Fibroblast of mammary gland (primary cell): ENCODE measurements around the gene DNAH14.
"Not testable (repeated sequence)": the region's sequence is repeated elsewhere in the genome, so short reads cannot be mapped to it uniquely, and the experiment has no call there.

Source experiments
- DNase-seq: peaks from one replicate; pipeline ENCODE4 v3.0.0-alpha.2; 2010; ENCODE audit warnings: low read depth
- H3K4me3 ChIP-seq: 2 replicates; pipeline ENCODE4 v1.5.1; 2011; ENCODE audit warnings: low read depth, mild to moderate bottlenecking, low read length, moderate library complexity; ENCODE audit not compliant: control insufficient read depth
- CTCF ChIP-seq: conservative IDR thresholded peaks from 2 replicates; pipeline ENCODE4 v1.5.1; 2011; ENCODE audit warnings: low read depth, low read length, inconsistent platforms; ENCODE audit not compliant: control insufficient read depth, insufficient read depth

DNAH14 gene

GRCh38 chr1:224959656-224960055 lies 30.2 kb downstream of the DNAH14 start:
- no peak for TF ChIP-seq CTCF
- DNase-seq = no peak

GRCh38 chr1:224980181-224980580 lies 50.7 kb downstream of the DNAH14 start:
- DNase-seq = no peak

More at GRCh38 chr1:224959656-224960055, 30.2 kb downstream of the DNAH14 start:
- no peak overlapping the region for H3K4me3 ChIP-seq

DNA sequence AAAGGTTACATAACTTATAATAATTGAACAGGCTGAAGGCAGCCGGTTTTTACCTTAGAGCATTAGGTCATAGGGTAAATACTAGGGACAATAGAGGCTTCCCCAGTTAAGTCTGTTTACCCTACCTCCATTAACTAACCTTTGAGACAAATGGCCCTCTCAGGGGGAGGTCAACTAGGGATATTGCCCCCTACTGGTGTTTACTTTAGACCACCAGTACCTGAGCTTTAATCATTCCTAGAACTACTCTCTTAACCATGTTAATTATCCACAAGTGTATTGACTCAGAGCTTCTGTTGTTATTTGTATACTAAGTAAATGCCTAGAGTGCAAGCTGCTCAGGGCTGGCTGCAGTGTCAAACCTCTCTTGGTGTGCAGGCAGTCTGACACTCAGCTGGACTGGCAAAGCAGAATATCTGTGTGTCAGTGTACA lies 52.5 kb downstream of the DNAH14 start:
- DNase-seq = not testable (repeated sequence)

More at GRCh38 chr1:224980181-224980580, 50.7 kb downstream of the DNAH14 start:
- no peak overlapping the region for H3K4me3 ChIP-seq
- no peak for TF ChIP-seq CTCF

DNA sequence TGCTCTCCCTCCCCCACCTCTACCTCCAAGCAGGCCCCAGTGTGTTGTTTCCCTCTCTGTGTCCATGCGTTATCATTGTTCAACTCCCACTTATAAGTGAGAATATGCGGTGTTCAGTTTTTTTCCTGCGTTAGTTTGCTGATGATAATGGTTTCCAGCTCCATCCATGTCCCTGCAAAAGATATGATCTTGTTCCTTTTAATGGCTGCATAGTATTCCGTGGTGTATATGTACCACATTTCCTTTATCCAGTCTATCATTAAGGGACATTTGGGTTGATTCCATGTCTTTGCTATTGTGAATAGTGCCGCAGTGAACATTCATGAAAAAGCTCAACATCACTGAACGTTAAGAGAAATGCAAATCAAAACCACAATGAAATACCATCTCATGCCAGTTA lies 58.6 kb downstream of the DNAH14 start:
- no peak overlapping the region for H3K4me3 ChIP-seq
- TF ChIP-seq CTCF = no peak
- DNase-seq = no peak

More for the DNA sequence above, 52.5 kb downstream of the DNAH14 start:
- not testable (repeated sequence) for H3K4me3 ChIP-seq

DNA sequence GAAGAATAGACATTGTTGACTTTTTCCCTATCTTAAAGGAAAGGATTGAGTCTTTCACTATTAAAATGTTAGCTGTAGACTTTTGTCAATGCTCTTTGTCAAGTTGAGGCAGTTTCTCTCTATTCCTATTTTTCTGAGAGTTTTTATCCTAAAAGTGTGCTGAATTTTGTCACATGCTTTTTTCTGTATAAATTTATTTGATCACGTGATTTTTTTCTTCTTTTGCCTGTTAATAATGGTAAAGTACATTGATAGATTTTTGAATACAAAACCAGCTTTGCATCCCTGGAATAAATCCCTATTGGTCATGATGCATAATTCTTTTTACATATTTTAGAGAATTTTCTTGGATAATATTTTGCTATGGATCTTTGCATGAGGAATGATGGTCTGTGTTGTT lies 60.1 kb downstream of the DNAH14 start:
- no peak for DNase-seq
- TF ChIP-seq CTCF = no peak
- H3K4me3 ChIP-seq = no peak overlapping the region

- DNase-seq, H3K4me3 ChIP-seq: not testable (repeated sequence)
Observed at GRCh38 chr1:224991550-224991949, 62.1 kb downstream of the DNAH14 start.

DNA sequence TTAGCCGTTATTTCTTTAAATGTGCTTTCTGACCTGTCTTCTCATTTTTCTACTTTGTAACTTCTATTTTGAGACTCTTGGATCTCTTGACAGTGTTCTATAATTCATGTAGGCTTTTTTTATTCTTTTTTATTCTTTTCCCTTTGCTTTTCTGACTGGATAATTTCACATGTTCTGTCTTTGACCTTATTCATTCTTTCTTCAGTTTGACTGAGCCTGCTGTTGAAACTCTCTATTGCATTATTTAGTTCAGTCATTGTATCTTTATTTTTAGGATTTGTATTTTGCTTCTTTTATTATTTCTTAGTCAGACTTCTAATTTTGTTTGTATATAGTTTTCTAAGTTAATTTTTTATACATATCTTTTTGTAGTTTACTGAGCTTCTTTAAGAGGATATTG lies 66.1 kb downstream of the DNAH14 start:
- no peak for TF ChIP-seq CTCF
- DNase-seq = no peak
- no peak overlapping the region for H3K4me3 ChIP-seq

DNA sequence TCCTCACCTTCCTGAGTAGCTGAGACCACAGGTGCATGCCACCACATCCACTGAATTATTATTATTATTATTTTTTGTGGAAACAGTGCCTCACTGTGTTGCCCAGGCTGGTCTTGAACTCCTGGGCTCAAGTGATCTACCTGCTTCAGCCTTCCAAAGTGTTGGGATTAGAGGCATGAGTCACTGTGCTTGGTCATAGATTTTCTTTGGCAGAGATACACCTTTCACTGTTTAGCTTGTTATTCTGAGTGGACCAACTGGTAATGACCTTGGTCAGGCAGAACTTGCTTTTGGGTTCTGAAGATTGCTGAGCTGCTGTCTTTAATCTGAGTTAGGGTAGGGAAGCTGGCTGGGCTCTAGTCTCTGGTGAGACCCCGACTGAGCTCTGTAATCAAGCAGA lies 66.8 kb downstream of the DNAH14 start:
- TF ChIP-seq CTCF = no peak
- peak; percentile 30 for DNase-seq
- no peak overlapping the region for H3K4me3 ChIP-seq
